AG04449 (cell line): ENCODE measurements around the gene URAD.
"Not testable (repeated sequence)": the region's sequence is repeated elsewhere in the genome, so short reads cannot be mapped to it uniquely, and the experiment has no call there.

Source experiments
- CTCF ChIA-PET: fragments of 350-600 bp; formaldehyde crosslinking; extraction: SDS; loops from one replicate; lab custom pipeline; 2021; ENCODE audit warnings: antibody characterized with exemption; lab: Yijun Ruan, JAX
- POLR2A ChIA-PET: fragments of 400-600, 350-600 bp; formaldehyde crosslinking; extraction: SDS; loops from one replicate; lab custom pipeline; 2020; ENCODE audit warnings: antibody characterized with exemption, inconsistent platforms; lab: Yijun Ruan, JAX
- DNase-seq: peaks from one replicate; pipeline ENCODE4 v3.0.0-alpha.2; 2010; ENCODE audit warnings: low read depth, low spot score
- H3K4me3 ChIP-seq: 2 replicates; pipeline ENCODE4 v1.5.1; 2011; ENCODE audit warnings: low read depth, mild to moderate bottlenecking, control low read depth, low read length
- TF ChIP-seq, protein P1 (sequence below): IDR thresholded peaks from one replicate; pipeline ENCODE4 v1.5.1; 2011; ENCODE audit warnings: mild to moderate bottlenecking, moderate library complexity, low read length, control low read depth, inconsistent platforms; ENCODE audit not compliant: insufficient read depth; ENCODE audit errors: missing control alignments

URAD gene, protein sequence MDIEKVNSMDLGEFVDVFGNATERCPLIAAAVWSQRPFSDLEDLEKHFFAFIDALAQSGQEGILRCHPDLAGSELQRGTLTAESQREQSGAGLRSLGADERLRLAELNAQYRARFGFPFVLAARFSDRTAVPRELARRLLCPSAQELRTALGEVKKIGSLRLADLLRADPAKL

DNA sequence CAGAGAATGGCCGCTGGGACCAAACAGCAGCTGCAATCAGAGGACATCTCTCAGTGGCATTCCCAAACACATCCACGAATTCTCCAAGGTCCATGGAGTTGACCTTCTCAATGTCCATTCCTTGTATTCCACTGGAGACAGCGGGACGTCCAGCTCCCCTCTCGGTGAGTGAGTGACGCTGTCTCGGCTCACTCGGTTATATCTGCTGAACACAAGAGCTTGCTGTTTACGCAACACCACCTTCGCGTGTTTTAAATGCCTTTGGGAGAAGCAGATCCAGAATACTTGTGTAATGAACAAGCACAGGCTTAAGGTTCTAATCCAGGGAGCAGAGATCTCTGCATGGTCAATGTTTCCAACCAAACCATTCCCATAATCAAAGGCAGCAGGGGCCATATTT is at the start of gene URAD:
Gene URAD (minus strand): TSS at position 174 of the 400 bp plus-strand sequence. CDS start 56 bp downstream, at position 118.
- TF ChIP-seq, protein P1, sequence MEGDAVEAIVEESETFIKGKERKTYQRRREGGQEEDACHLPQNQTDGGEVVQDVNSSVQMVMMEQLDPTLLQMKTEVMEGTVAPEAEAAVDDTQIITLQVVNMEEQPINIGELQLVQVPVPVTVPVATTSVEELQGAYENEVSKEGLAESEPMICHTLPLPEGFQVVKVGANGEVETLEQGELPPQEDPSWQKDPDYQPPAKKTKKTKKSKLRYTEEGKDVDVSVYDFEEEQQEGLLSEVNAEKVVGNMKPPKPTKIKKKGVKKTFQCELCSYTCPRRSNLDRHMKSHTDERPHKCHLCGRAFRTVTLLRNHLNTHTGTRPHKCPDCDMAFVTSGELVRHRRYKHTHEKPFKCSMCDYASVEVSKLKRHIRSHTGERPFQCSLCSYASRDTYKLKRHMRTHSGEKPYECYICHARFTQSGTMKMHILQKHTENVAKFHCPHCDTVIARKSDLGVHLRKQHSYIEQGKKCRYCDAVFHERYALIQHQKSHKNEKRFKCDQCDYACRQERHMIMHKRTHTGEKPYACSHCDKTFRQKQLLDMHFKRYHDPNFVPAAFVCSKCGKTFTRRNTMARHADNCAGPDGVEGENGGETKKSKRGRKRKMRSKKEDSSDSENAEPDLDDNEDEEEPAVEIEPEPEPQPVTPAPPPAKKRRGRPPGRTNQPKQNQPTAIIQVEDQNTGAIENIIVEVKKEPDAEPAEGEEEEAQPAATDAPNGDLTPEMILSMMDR, result no peak
- ChIA-PET CTCF (interaction anchor here (0.8 to 13.3 kb wide), 4 partner anchors 24 to 625 kb away, joined by 3 to 321 read pairs (median 154); no protein-coding TSS in a partner anchor), POLR2A (no interaction called here)
- DNase-seq, result no peak
- no peak within 1 kb of the TSS for H3K4me3 ChIP-seq

DNA sequence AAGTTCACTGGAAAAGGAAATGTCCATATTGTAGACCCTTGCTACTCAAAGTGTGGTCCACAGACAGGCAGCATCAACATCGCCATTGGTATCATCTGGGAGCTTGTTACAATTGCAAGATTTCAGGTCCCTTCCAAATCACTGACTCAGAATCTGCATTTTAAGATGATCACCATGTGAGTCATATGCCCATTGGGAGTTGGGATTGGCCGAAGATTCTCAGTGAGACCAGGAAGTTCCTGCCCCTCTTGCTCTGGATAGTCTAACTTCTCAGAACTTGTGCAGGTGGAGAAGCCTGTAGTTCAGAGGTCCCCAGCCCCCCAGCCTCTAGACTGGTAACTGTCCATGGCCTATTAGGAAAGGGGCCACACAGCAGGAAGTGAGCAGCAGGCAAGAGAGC is 48.9 kb upstream of the URAD start:
- TF ChIP-seq, protein P1, result no peak
- POLR2A ChIA-PET, result no interaction called here

DNA sequence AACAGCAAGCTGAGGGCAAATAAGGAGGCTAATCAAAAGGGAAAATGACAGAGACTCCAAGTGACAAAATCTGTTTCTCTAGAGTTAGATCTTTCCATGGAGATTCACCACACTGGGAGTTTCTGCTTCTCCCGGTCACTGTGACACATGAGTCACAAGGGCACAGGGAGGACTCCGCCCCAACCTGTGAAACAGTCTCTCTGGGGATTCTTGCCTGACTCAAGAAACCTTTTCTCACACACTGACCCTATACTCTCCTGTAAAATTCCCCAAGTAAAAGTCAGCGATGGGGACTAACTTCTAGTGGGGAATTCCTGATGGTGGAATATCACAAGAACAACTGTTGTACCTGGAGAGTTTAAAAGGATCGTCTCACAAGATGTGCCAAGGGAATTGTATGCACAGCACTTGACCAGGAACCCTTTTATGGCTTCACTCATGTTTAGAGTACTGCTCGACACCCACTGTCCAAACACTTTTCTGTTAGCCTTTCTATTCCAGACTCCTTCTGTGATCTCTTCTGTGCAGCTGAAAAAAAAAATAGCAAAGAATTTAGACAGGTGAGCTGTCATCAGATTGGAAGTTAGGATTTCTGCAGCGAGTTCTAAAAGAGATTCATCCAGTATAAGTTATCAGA is 46.8 kb upstream of the URAD start:
- ChIA-PET CTCF (interaction anchor here (0.5 kb wide), 1 partner anchor 84 kb away, joined by 3 read pairs; no protein-coding TSS in a partner anchor), POLR2A (no interaction called here)
- no peak for DNase-seq
- TF ChIP-seq, protein P1, result no peak
- H3K4me3 ChIP-seq, result no peak overlapping the region

More for the DNA sequence above, 48.9 kb upstream of the URAD start:
- H3K4me3 ChIP-seq, result no peak overlapping the region
- no peak for DNase-seq
- CTCF ChIA-PET, result no interaction called here

DNA sequence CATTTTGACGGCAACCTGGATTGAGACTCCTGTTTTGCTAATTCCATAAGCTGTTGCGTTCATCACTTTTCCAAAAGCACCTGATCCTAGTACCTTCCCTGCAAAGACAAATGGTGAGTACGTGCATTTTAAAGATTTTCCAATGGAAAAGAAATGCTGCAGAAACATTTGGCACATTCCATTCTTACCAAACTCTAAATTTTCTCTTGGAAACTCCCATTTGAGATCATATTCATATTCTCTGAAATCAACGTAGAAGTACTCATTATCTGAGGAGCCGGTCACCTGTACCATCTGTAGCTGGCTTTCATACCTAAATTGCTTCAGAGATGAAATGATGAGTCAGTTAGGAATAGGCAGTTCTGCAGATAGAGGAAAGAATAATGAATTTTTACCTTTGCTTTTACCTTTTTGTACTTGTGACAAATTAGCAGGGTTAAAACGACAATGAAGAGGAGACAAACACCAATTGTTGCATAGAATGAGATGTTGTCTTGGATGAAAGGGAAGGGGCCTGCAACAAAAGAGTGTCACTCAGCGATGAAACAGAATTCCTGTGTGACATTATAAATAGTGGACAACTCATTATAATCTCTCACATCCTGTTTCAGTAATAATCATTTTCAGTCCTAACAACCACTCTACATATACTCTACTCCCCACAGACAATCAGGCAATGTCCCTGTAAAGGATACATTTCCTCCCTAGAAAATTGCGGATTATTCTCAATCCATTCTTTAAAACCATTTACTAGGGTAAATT is 45.6 kb upstream of the URAD start:
- POLR2A ChIA-PET, result no interaction called here
- DNase-seq, result no peak
- no peak overlapping the region for H3K4me3 ChIP-seq
- CTCF ChIA-PET, result no interaction called here
- TF ChIP-seq, protein P1, result no peak

DNA sequence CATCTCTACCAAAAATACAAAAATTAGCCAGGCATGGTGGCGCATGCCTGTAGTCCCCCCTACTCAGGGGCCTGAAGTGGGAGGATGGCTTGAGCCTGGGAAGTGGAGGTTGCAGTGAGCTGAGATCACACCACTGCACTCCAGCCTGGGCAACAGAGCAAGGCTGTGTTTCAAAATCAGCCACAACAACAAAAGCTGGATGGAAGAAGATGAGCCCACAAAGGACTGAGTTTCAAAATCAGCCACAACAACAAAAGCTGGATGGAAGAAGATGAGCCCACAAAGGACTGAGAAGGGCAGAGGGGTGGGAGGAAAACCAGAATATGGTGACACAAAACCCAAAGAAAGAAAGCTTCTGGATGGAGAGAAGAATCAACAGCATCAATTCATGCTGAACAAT is 43.9 kb upstream of the URAD start:
- H3K4me3 ChIP-seq, DNase-seq, POLR2A ChIA-PET: not testable (repeated sequence)
- CTCF ChIA-PET, result interaction anchor here (1.2 kb wide), 1 partner anchor 12 kb away, joined by 4 read pairs; no protein-coding TSS in a partner anchor

DNA sequence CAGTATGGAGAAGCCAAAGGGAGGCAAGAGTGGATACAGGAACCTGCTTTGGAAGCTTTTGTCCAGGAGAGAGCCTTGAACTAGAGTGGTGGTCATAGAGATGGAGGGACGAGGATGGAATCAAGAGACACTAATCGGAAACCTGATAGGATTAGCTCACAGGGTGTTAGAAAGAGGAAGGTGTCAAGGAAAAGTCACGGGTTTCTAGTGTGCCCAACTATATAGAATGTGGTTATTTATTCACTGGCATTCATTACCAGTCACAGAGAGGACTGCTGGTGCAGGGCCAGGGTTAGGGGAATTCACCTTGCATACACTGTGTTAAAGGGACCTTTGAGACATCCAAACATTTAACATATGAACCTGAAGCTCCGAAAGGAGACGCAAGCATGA is 43.4 kb upstream of the URAD start:
- CTCF ChIA-PET, result interaction anchor here (1.2 kb wide), 1 partner anchor 13 kb away, joined by 4 read pairs; no protein-coding TSS in a partner anchor
- H3K4me3 ChIP-seq, result no peak overlapping the region
- no peak for DNase-seq
- TF ChIP-seq, protein P1, result no peak
- POLR2A ChIA-PET, result no interaction called here
